WI38 (cell line): ENCODE measurements around the gene PRDX5.
"Not testable (repeated sequence)": the region's sequence is repeated elsewhere in the genome, so short reads cannot be mapped to it uniquely, and the experiment has no call there.

ENCODE experiments used
- H3K4me3 ChIP-seq: 2 replicates; pipeline ENCODE4 v1.5.1; 2011; ENCODE audit warnings: low read depth, mild to moderate bottlenecking, control low read depth, low read length
- CTCF ChIP-seq: IDR thresholded peaks from 2 replicates; pipeline ENCODE4 v1.5.1; 2012; ENCODE audit warnings: low read depth, mild to moderate bottlenecking, control low read depth, low read length

Gene PRDX5

DNA sequence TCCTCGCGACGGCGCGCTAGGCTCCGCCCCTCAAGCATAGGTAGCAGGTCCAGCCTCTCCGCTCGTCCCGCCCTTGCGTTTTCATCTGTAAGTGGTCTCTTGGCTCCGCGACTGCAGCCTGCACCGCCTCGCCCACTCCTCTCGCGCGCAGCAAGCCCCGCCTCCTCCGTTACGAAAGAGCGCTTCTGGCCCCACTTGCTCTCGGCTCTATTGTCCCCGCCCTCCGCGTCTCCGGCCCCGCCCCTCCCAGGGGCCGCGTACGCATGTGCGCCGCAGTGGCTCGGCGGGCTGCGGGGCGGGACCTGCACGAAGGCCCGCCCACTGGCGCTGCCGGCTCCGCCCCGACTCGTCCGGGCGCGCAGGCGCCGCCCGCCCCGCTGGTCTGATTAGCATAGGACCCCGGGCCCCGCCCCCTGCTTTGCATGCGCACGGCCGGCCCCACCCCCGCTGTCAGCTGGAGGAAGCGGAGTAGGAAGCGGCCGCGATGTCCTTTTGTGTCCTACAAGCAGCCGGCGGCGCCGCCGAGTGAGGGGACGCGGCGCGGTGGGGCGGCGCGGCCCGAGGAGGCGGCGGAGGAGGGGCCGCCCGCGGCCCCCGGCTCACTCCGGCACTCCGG lies 12.7 kb upstream of the PRDX5 start, which contains the start of gene ESRRA:
ESRRA (plus strand) TSS at position 450 of the 616 bp plus-strand sequence. CDS start 1,656 bp downstream, outside the sequence.
- peak within 1 kb of the TSS; percentile 69 for H3K4me3 ChIP-seq
- TF ChIP-seq CTCF: no peak

- peak; percentile 28; the same call in 1 of the 2 replicates for TF ChIP-seq CTCF
- peak overlapping the region; percentile 69 for H3K4me3 ChIP-seq
These were observed 12.0 kb upstream of the PRDX5 start for GRCh38 chr11:64305691-64306562.

DNA sequence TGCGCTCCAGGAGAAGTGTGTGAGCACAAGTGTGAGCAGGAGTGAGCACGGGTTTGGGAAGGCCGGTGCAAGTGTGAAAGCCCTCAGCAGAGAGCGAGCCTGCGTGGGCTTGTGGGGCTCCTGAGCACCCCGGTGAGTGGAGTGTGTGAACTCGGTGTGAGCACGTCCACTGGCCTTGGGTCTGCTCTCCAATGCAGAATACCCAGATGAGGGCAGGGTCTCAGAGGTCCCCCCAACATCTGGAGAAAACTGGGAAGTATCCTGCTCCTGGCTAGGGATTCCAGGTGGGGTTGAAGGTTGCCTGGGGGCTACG lies 11.4 kb upstream of the PRDX5 start:
- no peak for TF ChIP-seq CTCF
- peak overlapping the region; percentile 69 for H3K4me3 ChIP-seq

- no peak for TF ChIP-seq CTCF
- H3K4me3 ChIP-seq: peak overlapping the region; percentile 69; the same call in 1 of the 2 replicates
These were observed 10.9 kb upstream of the PRDX5 start for GRCh38 chr11:64306876-64307622.

GRCh38 chr11:64307795-64308194 lies 10.1 kb upstream of the PRDX5 start:
- H3K4me3 ChIP-seq: not testable (repeated sequence)

- no peak for TF ChIP-seq CTCF
- no peak overlapping the region for H3K4me3 ChIP-seq
These were observed 5.0 kb upstream of the PRDX5 start for GRCh38 chr11:64312947-64313346.

GRCh38 chr11:64313491-64314145 lies 4.3 kb upstream of the PRDX5 start:
- no peak for TF ChIP-seq CTCF
- no peak overlapping the region for H3K4me3 ChIP-seq
